Measurements from ENCODE around the gene CCDC89. TPM values are rescaled to one million over a fixed set of nuclear protein-coding genes. Genes with fewer than 3 reads are reported as not detected.
A peak's percentile ranks its signal among the peaks of the same experiment; 100 is the strongest.

Gene CCDC89
- total and polyA plus RNA-seq, 7 experiments from 2014 or later = 0.73 to 1.2 TPM; not detected in 5

- peak overlapping the region; percentile 86 to 99 (median 98) for H3K27ac Mint-ChIP-seq
- CTCF ChIA-PET = interaction anchor here (1.3 to 1.9 kb wide), 2 partner anchors 17 to 19 kb away, joined by 6 read pairs; partner anchors contain the start of gene TMEM126B
- Histone ChIP-seq H3K4me3 (ENCODE audit: low read length) (peak overlapping the region; percentile 83), H3K4me1 (ENCODE audit: control insufficient read depth in 2 of 2, insufficient read depth in 2 of 2, low read length in 2 of 2) (peaks cover 11 to 14% of the 10 kb centered on the region in 2 donors), H3K27me3 (ENCODE audit: control insufficient read depth in 2 of 2, insufficient read depth in 2 of 2, low read length in 2 of 2) (no peaks in the 10 kb centered on the region), H3K9me3 (ENCODE audit: control insufficient read depth in 2 of 3, low read length in 3 of 3) (no peaks in the 10 kb centered on the region), H3K36me3 (ENCODE audit: control insufficient read depth in 2 of 3, insufficient read depth in 3 of 3, low read length in 3 of 3) (peaks cover 0 to 4% (median 4%) of the 10 kb centered on the region in 3 experiments), H3K27ac (ENCODE audit: low read depth, low read length) (peak overlapping the region; percentile 87)
- POLR2A ChIA-PET = interaction anchor here (0.6 to 10.3 kb wide), 14 partner anchors 9 to 1387 kb away, joined by 3 to 207 read pairs (median 4); partner anchors contain the start of genes CREBZF, DLG2, EED and HIKESHI
- H3K4me1 Mint-ChIP-seq = peaks cover 5 to 43% (median 33%) of the 10 kb centered on the region in 7 donors
- peaks cover 15 to 34% (median 27%) of the 10 kb centered on the region in 5 donors for H3K27me3 Mint-ChIP-seq
- H3K9me3 Mint-ChIP-seq = no peaks in the 10 kb centered on the region
- no peak for ATAC-seq
- intact Hi-C loops (cut with micrococcal nuclease) = loop anchor here (1.0 to 5.0 kb wide), 10 partner anchors 10 to 655 kb away; partner anchors contain the start of genes EED (in 2 of the 2), HIKESHI (in 2 of the 2), PICALM (in 2 of the 2) and TMEM126B (in 2 of the 2)
- peak overlapping the region; percentile 92 to 100 (median 98) for H3K4me3 Mint-ChIP-seq
- no peak for DNase-seq
- peaks cover 0 to 6% (median 1%) of the 10 kb centered on the region in 5 donors for H3K36me3 Mint-ChIP-seq
These were observed 38.9 kb downstream of the CCDC89 start for GRCh38 chr11:85647078-85647477.

GRCh38 chr11:85643191-85643614, 42.8 kb downstream of the CCDC89 start:
- H3K27me3 ChIP-seq (ENCODE audit: control insufficient read depth in 2 of 2, insufficient read depth in 2 of 2, low read length in 2 of 2) = no peaks in the 10 kb centered on the region
- peaks cover 19 to 48% (median 30%) of the 10 kb centered on the region in 5 donors for H3K27me3 Mint-ChIP-seq
- H3K9me3 Mint-ChIP-seq = no peaks in the 10 kb centered on the region
- peaks cover 0 to 8% (median 4%) of the 10 kb centered on the region in 5 donors for H3K36me3 Mint-ChIP-seq
- POLR2A ChIA-PET = no interaction called here
- no peak overlapping the region for H3K4me3 Mint-ChIP-seq
- peaks cover 0 to 16% (median 9%) of the 10 kb centered on the region in 7 donors for H3K4me1 Mint-ChIP-seq
- H3K4me3 ChIP-seq (ENCODE audit: low read length) = no peak overlapping the region
- H3K27ac Mint-ChIP-seq = no peak overlapping the region
- no peaks in the 10 kb centered on the region for H3K9me3 ChIP-seq (ENCODE audit: control insufficient read depth in 2 of 3, low read length in 3 of 3)
- CTCF ChIA-PET = no interaction called here
- H3K27ac ChIP-seq (ENCODE audit: low read depth, low read length) = no peak overlapping the region
- ATAC-seq (no peak), DNase-seq (no peak)
- H3K36me3 ChIP-seq (ENCODE audit: control insufficient read depth in 2 of 3, insufficient read depth in 3 of 3, low read length in 3 of 3) = no peaks in the 10 kb centered on the region
- H3K4me1 ChIP-seq (ENCODE audit: control insufficient read depth in 2 of 2, insufficient read depth in 2 of 2, low read length in 2 of 2) = peaks cover 6 to 8% of the 10 kb centered on the region in 2 donors
- intact Hi-C loops (cut with micrococcal nuclease) = no loop called here

- H3K27me3 Mint-ChIP-seq = no peaks in the 10 kb centered on the region
- ATAC-seq = no peak
- H3K4me1 Mint-ChIP-seq = peaks cover 0 to 12% (median 8%) of the 10 kb centered on the region in 7 donors
- ChIA-PET POLR2A (no interaction called here), CTCF (no interaction called here)
- no peak for DNase-seq
- Histone ChIP-seq H3K36me3 (ENCODE audit: control insufficient read depth in 2 of 3, insufficient read depth in 3 of 3, low read length in 3 of 3) (peaks cover 11 to 42% (median 11%) of the 10 kb centered on the region in 3 experiments), H3K27ac (ENCODE audit: low read depth, low read length) (no peak overlapping the region), H3K9me3 (ENCODE audit: control insufficient read depth in 2 of 3, low read length in 3 of 3) (no peaks in the 10 kb centered on the region), H3K27me3 (ENCODE audit: control insufficient read depth in 2 of 2, insufficient read depth in 2 of 2, low read length in 2 of 2) (no peaks in the 10 kb centered on the region), H3K4me3 (ENCODE audit: low read length) (no peak overlapping the region), H3K4me1 (ENCODE audit: control insufficient read depth in 2 of 2, insufficient read depth in 2 of 2, low read length in 2 of 2) (peaks cover 0 to 4% of the 10 kb centered on the region in 2 donors)
- H3K9me3 Mint-ChIP-seq = no peaks in the 10 kb centered on the region
- intact Hi-C loops (cut with micrococcal nuclease) = no loop called here
- H3K4me3 Mint-ChIP-seq = no peak overlapping the region
- H3K27ac Mint-ChIP-seq = no peak overlapping the region
- H3K36me3 Mint-ChIP-seq = peaks cover 3 to 35% (median 16%) of the 10 kb centered on the region in 5 donors
These were observed 51.2 kb downstream of the CCDC89 start for GRCh38 chr11:85634747-85635146.

Other genes with a start within 250 kb of the CCDC89 start
- gene DLG2, start 58.9 kb downstream of the CCDC89 start, total RNA-seq = 1 to 10 TPM; 1.1 to 6.1 (median 3.8) TPM
- under 1 TPM; 0.64 to 0.76 TPM for gene DLG2, start 58.9 kb downstream of the CCDC89 start, polyA plus RNA-seq
- 10 to 100 TPM; 22.1 to 50.4 (median 36.4) TPM for gene TMEM126B, start 57.6 kb downstream of the CCDC89 start, total RNA-seq
- gene TMEM126B, start 57.6 kb downstream of the CCDC89 start, polyA plus RNA-seq = 10 to 100 TPM; 47.1 to 59.3 TPM
- 10 to 100 TPM; 17.8 to 40.8 (median 18.9) TPM for gene TMEM126A, start 38.2 kb downstream of the CCDC89 start, total RNA-seq
- 10 to 100 TPM; 63.0 to 68.0 TPM for gene TMEM126A, start 38.2 kb downstream of the CCDC89 start, polyA plus RNA-seq
- 100 to 1,000 TPM in 2 of 5 experiments, 10 to 100 TPM in 3; 56.9 to 114 (median 59.7) TPM for gene CREBZF, start 21.1 kb downstream of the CCDC89 start, total RNA-seq
- 10 to 100 TPM; 13.0 to 16.8 TPM for gene CREBZF, start 21.1 kb downstream of the CCDC89 start, polyA plus RNA-seq
- 10 to 100 TPM; 24.8 to 62.9 (median 27.5) TPM for gene SYTL2, start 124.9 kb upstream of the CCDC89 start, total RNA-seq
- gene SYTL2, start 124.9 kb upstream of the CCDC89 start, polyA plus RNA-seq = 10 to 100 TPM; 12.0 to 33.3 TPM
- not detected for gene CCDC83, start 169.2 kb upstream of the CCDC89 start, total RNA-seq
- not detected for gene CCDC83, start 169.2 kb upstream of the CCDC89 start, polyA plus RNA-seq